ENCODE data around the gene ACTBL2.

- TF ChIP-seq GABPA (IDR thresholded peaks at IDR 0.05 in 1 of 2, conservative IDR thresholded peaks at IDR 0.05 in 1 of 2): no peak
- TF ChIP-seq CTCF (IDR thresholded peaks at IDR 0.05; ENCODE audit: low read depth, low read length, missing input control): no peak
- no peak for TF ChIP-seq HNF4G (IDR thresholded peaks at IDR 0.05)
Observed at GRCh38 chr5:57435701-57436134, 46.9 kb downstream of the ACTBL2 start.

Data from liver (tissue), 3 donors.